Measurements from ENCODE around the gene BRAF. TPM values are rescaled to one million over a fixed set of nuclear protein-coding genes. Genes with fewer than 3 reads are reported as not detected.

BRAF gene
- total and polyA plus RNA-seq, 2 of the 8 experiments (the other 6 are each of a cell fraction or from before 2014, with no cell fraction given), result 11.4 to 32.6 TPM

GRCh38 chr7:140911746-140912145 lies 13.0 kb downstream of the BRAF start (continued):
- no peak for TF ChIP-seq CHD1 (IDR thresholded peaks at IDR 0.05; ENCODE audit: low read depth, low read length)
- no peak for TF ChIP-seq KDM5A (IDR thresholded peaks at IDR 0.05; ENCODE audit: low read length)
- TF ChIP-seq POLR2A (IDR thresholded peaks at IDR 0.05; ENCODE audit: control extremely low read depth in 1 of 2, low read depth in 2 of 2, low read length in 2 of 2), result no peak
- TF ChIP-seq PHF8 (conservative IDR thresholded peaks at IDR 0.05; ENCODE audit: low read depth, low read length), result no peak
- TF ChIP-seq ZNF274 (IDR thresholded peaks at IDR 0.05; ENCODE audit: borderline replicate concordance, extremely low read depth, low read length), result no peak
- TF ChIP-seq CTBP2 (IDR thresholded peaks at IDR 0.05; ENCODE audit: borderline replicate concordance, insufficient read depth, insufficient read length, low read length), result no peak
- TF ChIP-seq EP300 (IDR thresholded peaks at IDR 0.05; ENCODE audit: borderline replicate concordance in 1 of 2, low read depth in 2 of 2, low read length in 2 of 2), result no peak
- no peak for TF ChIP-seq SUZ12 (IDR thresholded peaks at IDR 0.05; ENCODE audit: low read length)
- no peak for TF ChIP-seq ATF3 (IDR thresholded peaks at IDR 0.05; ENCODE audit: insufficient read depth, low read depth, low read length)
- TF ChIP-seq CEBPB (IDR thresholded peaks at IDR 0.05; ENCODE audit: low read depth, low read length), result no peak
